ENCODE results near the gene NTM.

Gene NTM

DNA sequence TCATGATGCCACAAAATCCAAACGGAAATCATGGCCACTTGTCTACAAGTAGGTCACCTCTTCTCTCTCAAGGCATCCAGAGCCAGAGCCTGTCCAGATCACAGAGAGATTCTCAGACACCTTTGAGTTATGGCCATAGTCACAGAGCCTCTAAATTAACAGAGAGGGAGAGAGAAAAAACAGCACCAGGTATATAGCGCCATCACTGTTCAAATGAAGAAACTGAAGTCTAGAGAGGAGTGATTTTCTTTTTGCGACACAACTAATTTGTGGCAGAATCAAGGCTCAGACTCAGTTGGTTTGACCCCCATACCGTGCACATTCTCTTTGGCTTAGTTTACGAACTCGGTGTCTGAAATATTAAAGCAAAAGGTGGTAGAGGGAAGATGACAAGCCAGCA is 512.9 kb downstream of the NTM start:
- no peak for DNase-seq (ENCODE audit: low read depth)
- H3K4me3 ChIP-seq (ENCODE audit: low read depth, low read length), result no peak overlapping the region
- TF ChIP-seq, protein P1, sequence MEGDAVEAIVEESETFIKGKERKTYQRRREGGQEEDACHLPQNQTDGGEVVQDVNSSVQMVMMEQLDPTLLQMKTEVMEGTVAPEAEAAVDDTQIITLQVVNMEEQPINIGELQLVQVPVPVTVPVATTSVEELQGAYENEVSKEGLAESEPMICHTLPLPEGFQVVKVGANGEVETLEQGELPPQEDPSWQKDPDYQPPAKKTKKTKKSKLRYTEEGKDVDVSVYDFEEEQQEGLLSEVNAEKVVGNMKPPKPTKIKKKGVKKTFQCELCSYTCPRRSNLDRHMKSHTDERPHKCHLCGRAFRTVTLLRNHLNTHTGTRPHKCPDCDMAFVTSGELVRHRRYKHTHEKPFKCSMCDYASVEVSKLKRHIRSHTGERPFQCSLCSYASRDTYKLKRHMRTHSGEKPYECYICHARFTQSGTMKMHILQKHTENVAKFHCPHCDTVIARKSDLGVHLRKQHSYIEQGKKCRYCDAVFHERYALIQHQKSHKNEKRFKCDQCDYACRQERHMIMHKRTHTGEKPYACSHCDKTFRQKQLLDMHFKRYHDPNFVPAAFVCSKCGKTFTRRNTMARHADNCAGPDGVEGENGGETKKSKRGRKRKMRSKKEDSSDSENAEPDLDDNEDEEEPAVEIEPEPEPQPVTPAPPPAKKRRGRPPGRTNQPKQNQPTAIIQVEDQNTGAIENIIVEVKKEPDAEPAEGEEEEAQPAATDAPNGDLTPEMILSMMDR (IDR thresholded peaks at IDR 0.05; ENCODE audit: low read depth, low read length, missing control alignments), result no peak

DNA sequence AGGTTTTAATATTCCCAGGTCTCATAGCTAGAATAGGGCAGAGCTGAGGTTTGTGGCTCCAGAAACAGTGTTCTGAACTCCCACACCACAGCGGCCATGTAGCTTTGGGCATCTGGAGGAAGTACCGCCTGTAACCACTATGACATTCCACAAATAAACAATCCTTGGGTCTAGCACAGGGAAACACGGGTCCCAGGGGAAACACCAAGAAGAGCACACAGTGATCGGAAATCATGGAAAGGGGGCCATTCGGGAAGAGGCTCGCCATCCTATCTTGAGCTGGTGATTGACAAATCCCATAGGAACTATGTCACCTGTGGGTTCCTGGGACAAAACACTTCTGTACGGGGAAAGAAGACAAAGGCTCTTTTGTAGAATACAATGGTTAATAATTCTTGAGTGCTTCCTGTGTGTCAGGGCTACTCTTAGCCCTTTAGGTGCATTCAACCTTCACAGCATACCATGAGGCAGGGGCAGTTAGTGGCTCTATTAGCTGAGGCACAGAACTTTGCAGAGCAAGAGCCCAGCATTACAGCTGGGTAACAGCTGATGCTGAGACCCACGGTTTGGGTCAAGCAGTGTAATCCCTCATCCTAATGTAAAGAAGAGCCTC is 514.2 kb downstream of the NTM start:
- TF ChIP-seq, protein P1 (IDR thresholded peaks at IDR 0.05; ENCODE audit: low read depth, low read length, missing control alignments), result no peak

DNA sequence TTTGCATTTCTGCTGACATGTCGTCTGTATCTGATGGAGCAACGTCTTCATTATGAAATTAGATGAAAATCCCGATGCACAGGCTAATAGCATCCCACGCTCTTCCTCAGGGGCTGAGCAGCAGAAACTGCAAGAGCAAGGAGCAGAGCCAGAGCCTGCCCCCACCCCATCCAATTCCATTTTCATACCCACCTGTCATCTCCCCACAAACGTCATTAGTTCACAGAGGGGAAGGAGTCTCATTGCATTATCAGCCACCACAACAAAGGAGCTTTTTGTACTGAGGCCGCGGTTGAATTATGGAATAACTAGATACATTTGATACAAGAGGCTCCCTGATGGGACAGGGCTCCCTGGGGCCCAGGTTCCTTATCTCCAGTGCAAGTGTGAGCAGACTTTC is 515.0 kb downstream of the NTM start:
- no peak for DNase-seq (ENCODE audit: low read depth)
- TF ChIP-seq, protein P1 (IDR thresholded peaks at IDR 0.05; ENCODE audit: low read depth, low read length, missing control alignments), result no peak
- H3K4me3 ChIP-seq (ENCODE audit: low read depth, low read length), result no peak overlapping the region

More for the DNA sequence above, 514.2 kb downstream of the NTM start:
- H3K4me3 ChIP-seq (ENCODE audit: low read depth, low read length), result no peak overlapping the region
- no peak for DNase-seq (ENCODE audit: low read depth)

DNA sequence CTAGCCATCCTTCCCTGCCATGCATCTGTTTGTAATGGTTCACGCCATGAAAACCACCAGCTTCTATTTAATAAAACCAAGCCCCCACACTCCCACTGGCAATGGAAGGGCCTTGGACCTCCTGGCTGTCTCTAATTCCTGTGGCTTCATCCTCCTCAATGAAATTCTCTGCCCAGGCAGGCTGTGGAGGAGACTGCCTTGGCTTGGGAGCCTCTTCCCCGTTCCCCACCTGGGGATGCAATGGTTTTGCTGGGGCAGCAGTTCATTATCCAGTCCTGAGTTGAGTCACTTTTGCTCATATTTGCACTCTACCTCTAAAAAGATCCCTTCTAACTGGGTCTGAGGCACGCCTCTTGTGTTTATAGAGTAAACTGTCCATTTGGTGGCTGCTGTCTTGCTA is 515.8 kb downstream of the NTM start:
- H3K4me3 ChIP-seq (ENCODE audit: low read depth, low read length), result no peak overlapping the region
- TF ChIP-seq, protein P1 (IDR thresholded peaks at IDR 0.05; ENCODE audit: low read depth, low read length, missing control alignments), result no peak
- no peak for DNase-seq (ENCODE audit: low read depth)

DNA sequence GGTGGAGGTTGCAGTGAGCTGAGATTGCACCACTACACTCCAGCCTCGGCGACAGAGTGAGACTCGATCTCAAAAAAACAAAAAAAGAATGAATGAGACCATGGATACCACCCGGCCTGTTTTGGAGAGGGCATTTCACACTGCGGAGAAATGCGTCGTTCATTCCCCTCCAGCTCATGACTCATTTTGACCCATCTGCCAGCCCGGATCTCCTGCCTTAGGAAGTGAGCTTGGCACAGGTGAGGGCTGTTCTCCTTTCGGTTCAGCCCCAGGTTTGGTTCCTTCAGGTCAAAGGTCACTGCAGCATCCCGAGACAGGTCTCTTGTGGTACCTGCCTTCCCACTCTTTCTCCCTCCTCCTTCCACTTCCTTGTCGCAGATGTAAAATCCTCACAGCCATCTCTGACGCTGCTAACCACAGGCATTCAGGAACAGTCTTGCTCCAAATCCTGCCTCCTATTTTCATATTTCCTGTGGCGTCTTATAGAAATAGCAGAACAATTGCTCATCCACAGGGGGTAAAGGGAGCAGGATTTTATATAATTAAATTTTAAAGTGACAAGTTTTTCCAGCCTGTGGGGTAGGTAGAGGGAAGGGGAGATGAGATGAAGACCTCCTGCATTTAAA is 517.9 kb downstream of the NTM start:
- DNase-seq (ENCODE audit: low read depth), result no peak
- H3K4me3 ChIP-seq (ENCODE audit: low read depth, low read length), result no peak overlapping the region
- TF ChIP-seq, protein P1 (IDR thresholded peaks at IDR 0.05; ENCODE audit: low read depth, low read length, missing control alignments), result no peak

DNA sequence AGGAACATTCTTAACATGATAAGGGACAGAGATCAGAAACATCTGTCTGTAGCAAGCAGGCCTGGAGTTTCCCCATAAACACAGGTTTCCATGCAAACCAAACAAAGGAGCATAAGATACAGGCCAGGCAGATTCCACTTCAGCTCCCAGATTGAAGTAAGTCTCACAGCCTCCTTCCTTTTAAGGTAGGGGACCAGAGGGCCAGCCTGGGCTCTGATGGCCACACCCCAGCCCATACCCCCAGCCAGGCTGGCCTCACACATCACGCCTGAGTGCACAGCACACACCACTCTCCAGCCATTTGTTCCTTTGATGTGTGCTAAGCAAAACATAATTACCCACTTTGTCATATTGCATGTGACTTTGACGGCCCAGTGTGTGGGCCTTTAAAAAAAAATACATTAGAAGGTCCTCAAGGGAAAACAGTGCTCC is 518.7 kb downstream of the NTM start:
- TF ChIP-seq, protein P1 (IDR thresholded peaks at IDR 0.05; ENCODE audit: low read depth, low read length, missing control alignments), result no peak
- no peak overlapping the region for H3K4me3 ChIP-seq (ENCODE audit: low read depth, low read length)
- DNase-seq (ENCODE audit: low read depth), result no peak

Measured in GM12864 (cell line).